PC-3 (cell line): Measurements from ENCODE around the gene SFN. TPM values are rescaled to one million over a fixed set of nuclear protein-coding genes. Genes with fewer than 3 reads are reported as not detected.

Experiments used
- ATAC-seq: fragments of 200-7000 bp; cut with Tn5 transposase; 2 replicates; pipeline ENCODE4 v1.9.1; 2020; ENCODE audit warnings: mild to moderate bottlenecking, moderate library complexity
- BruUV-seq: library from RNA; stranded (reverse); fragments of 400-500 nt; replicated peaks from 2 replicates; lab custom pipeline; 2021; lab: Mats Ljungman, UMichigan
- CTCF ChIA-PET: fragments of 300-600 bp; sonication (Branson Sonifier 250); formaldehyde crosslinking; loops from one replicate; lab custom pipeline; 2022; ENCODE audit warnings: antibody characterized with exemption; lab: Charles Lee
- POLR2A ChIA-PET: fragments of 300-600 bp; sonication (Branson Sonifier 250); formaldehyde crosslinking; loops from one replicate; lab custom pipeline; 2022; ENCODE audit warnings: antibody characterized with exemption; ENCODE audit not compliant: unreplicated experiment; lab: Charles Lee
- DNase-seq: peaks from one replicate; pipeline ENCODE4 v3.0.0-alpha.2; 2015
- H2AFZ ChIP-seq: fragments of 300-600 bp; sonication (generic); 2 replicates; pipeline ENCODE4 v1.6.0; 2016; ENCODE audit warnings: antibody characterized with exemption, low read length
- H3F3A ChIP-seq: fragments of 300-600 bp; sonication (generic); one replicate; pipeline ENCODE4 v1.6.0; 2017; ENCODE audit warnings: antibody characterized with exemption, low read length, control low read depth, mild to moderate bottlenecking; ENCODE audit not compliant: unreplicated experiment
- H3K27ac ChIP-seq: fragments of 300-600 bp; sonication (generic); 2 replicates; pipeline ENCODE4 v1.5.1; 2016; ENCODE audit warnings: mild to moderate bottlenecking, low read length
- H3K27me3 ChIP-seq: fragments of 300-600 bp; sonication (generic); 2 replicates; pipeline ENCODE4 v1.6.1; 2016; ENCODE audit warnings: low read length, mixed read lengths
- H3K36me3 ChIP-seq: fragments of 300-600 bp; sonication (generic); 2 replicates; pipeline ENCODE4 v1.6.1; 2016; ENCODE audit warnings: low read depth, mixed run types, low read length, mixed read lengths
- H3K4me1 ChIP-seq: fragments of 300-600 bp; sonication (generic); 2 replicates; pipeline ENCODE4 v1.5.1; 2016; ENCODE audit warnings: low read length; ENCODE audit not compliant: insufficient read depth
- H3K4me2 ChIP-seq: fragments of 300-600 bp; sonication (generic); 2 replicates; pipeline ENCODE4 v1.6.0; 2016; ENCODE audit warnings: low read length
- H3K4me3 ChIP-seq: fragments of 300-600 bp; sonication (generic); 2 replicates; pipeline ENCODE4 v1.5.1; 2016; ENCODE audit warnings: mild to moderate bottlenecking, low read length, mixed read lengths
- H3K79me2 ChIP-seq: fragments of 300-600 bp; sonication (generic); 2 replicates; pipeline ENCODE4 v1.6.1; 2017; ENCODE audit warnings: low read length, mixed read lengths
- H3K9ac ChIP-seq: fragments of 300-600 bp; sonication (generic); 2 replicates; pipeline ENCODE4 v1.6.0; 2016; ENCODE audit warnings: mild to moderate bottlenecking, low read length
- H3K9me2 ChIP-seq: fragments of 300-600 bp; sonication (generic); replicated peaks from 2 replicates; pipeline ENCODE4 v1.6.1; 2016; ENCODE audit warnings: mixed run types, low read length, mixed read lengths
- H3K9me3 ChIP-seq: fragments of 300-600 bp; sonication (generic); 2 replicates; pipeline ENCODE4 v1.6.1; 2016; ENCODE audit warnings: low read length, mixed read lengths
- H4K20me1 ChIP-seq: fragments of 300-600 bp; sonication (generic); 2 replicates; pipeline ENCODE4 v1.6.1; 2016; ENCODE audit warnings: low read length, mixed read lengths
- CTCF ChIP-seq: fragments of 300-600 bp; sonication (generic); conservative IDR thresholded peaks from 2 replicates; pipeline ENCODE4 v1.5.1; 2017; ENCODE audit warnings: antibody characterized with exemption, low read depth, mild to moderate bottlenecking, low read length
- EZH2 ChIP-seq: fragments of 300-600 bp; sonication (generic); IDR thresholded peaks from one replicate; pipeline ENCODE4 v1.6.1; 2017; ENCODE audit warnings: antibody characterized with exemption, mild to moderate bottlenecking, low read length; ENCODE audit not compliant: unreplicated experiment
- EZH2phosphoT487 ChIP-seq: fragments of 300-600 bp; sonication (generic); IDR thresholded peaks from 2 replicates; pipeline ENCODE4 v1.6.1; 2018; ENCODE audit warnings: mild to moderate bottlenecking, antibody characterized with exemption, low read length, borderline replicate concordance
- intact Hi-C: fragments of 100-400 bp; cut with micrococcal nuclease; formaldehyde crosslinking; loops from 2 replicates; pipeline ENCODE4 v1.9.0; 2023
- total RNA-seq: library from RNA; depleted of rRNA; stranded (reverse); fragments of >200 nt; gene quantifications from 2 replicates; pipeline ENCODE4 v1.2.3, GENCODE V29; 2014

SFN gene
- total RNA-seq, 1 experiment from 2014 or later, result 411 TPM

DNA sequence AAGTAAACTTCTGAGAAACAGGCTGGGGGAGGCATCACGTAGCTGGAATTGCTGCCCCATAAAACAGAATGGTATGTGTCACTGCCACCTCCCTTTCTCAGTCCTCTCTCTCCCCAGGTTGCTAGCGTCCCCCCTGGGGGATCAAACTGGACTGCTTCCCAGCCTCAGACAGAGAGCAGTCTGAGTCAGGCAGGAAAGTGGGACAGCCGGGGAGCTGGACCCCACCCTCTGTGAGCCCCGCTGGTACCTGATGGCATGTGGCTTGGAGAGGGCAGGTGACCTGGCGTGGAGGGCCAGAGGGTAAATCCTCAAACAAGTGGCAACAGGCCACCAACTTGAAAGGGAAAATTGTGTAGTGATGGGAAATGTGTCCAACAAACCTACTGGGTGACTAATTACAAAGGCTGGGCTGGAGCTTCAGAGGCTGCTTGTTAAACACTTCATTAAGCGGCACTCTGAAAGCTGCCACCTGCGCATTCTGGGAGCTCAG is 1.0 kb upstream of the SFN start:
- peaks cover 52% of the 10 kb centered on the region for H3K4me1 ChIP-seq
- peak overlapping the region; percentile 62 for H3K9ac ChIP-seq

GRCh38 chr1:26863685-26864077 is 732 bp downstream of the SFN start:
- Histone ChIP-seq H3K4me1 (peaks cover 51% of the 10 kb centered on the region), H3K4me2 (peak overlapping the region; percentile 85), H3K79me2 (peaks cover 20% of the 10 kb centered on the region), H3K4me3 (peak overlapping the region; percentile 90), H3K9me2 (no peaks in the 10 kb centered on the region), H3K27me3 (no peaks in the 10 kb centered on the region), H3K36me3 (no peaks in the 10 kb centered on the region), H3F3A (peaks cover 16% of the 10 kb centered on the region), H2AFZ (no peak overlapping the region), H3K9ac (peak overlapping the region; percentile 93), H4K20me1 (peaks cover 7% of the 10 kb centered on the region; the same call in 1 of the 2 replicates), H3K27ac (peak overlapping the region; percentile 95), H3K9me3 (no peaks in the 10 kb centered on the region)
- ChIA-PET POLR2A (no interaction called here), CTCF (interaction anchor here (0.7 kb wide), 1 partner anchor 64 kb away, joined by 4 read pairs; no protein-coding TSS in a partner anchor)
- intact Hi-C loops, result loop anchor here (1.0 to 10.0 kb wide), 3 partner anchors 14 to 169 kb away; partner anchors contain the start of genes ARID1A and PIGV
- TF ChIP-seq CTCF (no peak), EZH2 (no peak), EZH2phosphoT487 (no peak)
- no TSS peak for BruUV-seq
- no peak for ATAC-seq
- no peak for DNase-seq

More for the DNA sequence above, 1.0 kb upstream of the SFN start:
- DNase-seq, result peak; percentile 86
- H3K79me2 ChIP-seq, result peaks cover 20% of the 10 kb centered on the region
- ATAC-seq, result 0 out of 2 replicates have a peak, but pooled peaks have one; percentile 1
- no peak for TF ChIP-seq CTCF
- TF ChIP-seq EZH2phosphoT487, result no peak
- no peak for TF ChIP-seq EZH2
- CTCF ChIA-PET, result interaction anchor here (0.5 to 1.2 kb wide), 3 partner anchors 13 to 63 kb away, joined by 3 to 11 read pairs (median 4); no protein-coding TSS in a partner anchor
- peaks cover 16% of the 10 kb centered on the region for H3F3A ChIP-seq
- no peaks in the 10 kb centered on the region for H3K9me3 ChIP-seq
- peaks cover 7% of the 10 kb centered on the region; the same call in 1 of the 2 replicates for H4K20me1 ChIP-seq
- H3K27me3 ChIP-seq, result no peaks in the 10 kb centered on the region
- peak overlapping the region; percentile 61 for H3K4me2 ChIP-seq
- no peak overlapping the region; the same call in 1 of the 2 replicates for H3K4me3 ChIP-seq
- POLR2A ChIA-PET, result interaction anchor here (0.6 kb wide), 1 partner anchor 283 kb away, joined by 3 read pairs; no protein-coding TSS in a partner anchor
- H2AFZ ChIP-seq, result 0 out of 2 replicates have a peak overlapping the region, but pooled peaks have one; percentile 4
- H3K36me3 ChIP-seq, result no peaks in the 10 kb centered on the region
- intact Hi-C loops, result loop anchor here (1.0 to 10.0 kb wide), 3 partner anchors 9 to 167 kb away; partner anchors contain the start of genes ARID1A and PIGV
- H3K27ac ChIP-seq, result peak overlapping the region; percentile 95
- BruUV-seq, result no TSS peak
- H3K9me2 ChIP-seq, result no peaks in the 10 kb centered on the region
